NCI-H2107 treated with DMSO at 0.1 percent for 48 hours (cell line): ENCODE measurements around the gene OR10J1.
"Not testable (repeated sequence)": the region's sequence is repeated elsewhere in the genome, so short reads cannot be mapped to it uniquely, and the experiment has no call there.

Experiments
- DNase-seq: peaks from one replicate; lab custom pipeline; 2025; ENCODE audit not compliant: unreplicated experiment; lab: John Stamatoyannopoulos, UW

The OR10J1 gene, protein sequence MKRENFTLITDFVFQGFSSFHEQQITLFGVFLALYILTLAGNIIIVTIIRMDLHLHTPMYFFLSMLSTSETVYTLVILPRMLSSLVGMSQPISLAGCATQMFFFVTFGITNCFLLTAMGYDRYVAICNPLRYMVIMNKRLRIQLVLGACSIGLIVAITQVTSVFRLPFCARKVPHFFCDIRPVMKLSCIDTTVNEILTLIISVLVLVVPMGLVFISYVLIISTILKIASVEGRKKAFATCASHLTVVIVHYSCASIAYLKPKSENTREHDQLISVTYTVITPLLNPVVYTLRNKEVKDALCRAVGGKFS

DNA sequence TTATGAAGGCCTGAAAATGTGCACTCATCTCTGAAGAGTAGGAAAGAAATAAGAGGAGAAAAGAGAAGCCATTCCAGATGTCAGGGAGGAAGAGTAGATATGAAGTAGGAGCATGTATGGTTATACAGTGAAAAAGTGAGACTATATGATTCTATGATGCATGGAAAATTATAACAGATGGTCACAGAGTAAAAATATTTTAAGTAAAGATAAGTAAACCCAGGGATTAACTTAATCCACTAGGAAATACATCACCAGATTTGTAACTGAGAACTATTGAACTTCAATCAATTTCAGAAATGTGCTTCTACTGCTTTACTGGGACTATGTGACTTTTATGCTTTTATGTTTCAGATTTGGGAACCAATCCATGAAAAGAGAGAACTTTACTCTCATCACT lies at the start of gene OR10J1:
Gene OR10J1 (plus strand): TSS at position 301 of the 400 bp plus-strand sequence. CDS start 70 bp downstream, at position 371.
- no peak for DNase-seq

DNA sequence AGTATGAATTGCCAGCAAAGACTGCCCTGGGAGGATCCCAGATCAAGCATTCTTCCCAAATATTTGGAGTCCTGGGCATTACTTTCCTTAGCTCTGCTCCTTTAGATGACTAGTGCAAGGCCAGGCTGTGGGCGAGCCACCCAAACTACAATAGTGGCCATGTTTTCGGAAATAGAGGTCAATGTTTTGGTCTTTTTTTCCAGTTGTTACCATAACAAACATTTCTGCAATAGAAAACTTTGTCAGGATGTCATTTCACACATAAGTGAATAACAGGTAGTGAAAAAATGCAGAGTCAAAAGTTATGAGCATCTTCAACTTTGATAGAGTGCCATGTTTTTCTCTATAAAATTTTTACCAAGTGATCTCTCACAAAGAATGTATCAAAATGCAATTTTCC lies 32.7 kb upstream of the OR10J1 start:
- no peak for DNase-seq

DNA sequence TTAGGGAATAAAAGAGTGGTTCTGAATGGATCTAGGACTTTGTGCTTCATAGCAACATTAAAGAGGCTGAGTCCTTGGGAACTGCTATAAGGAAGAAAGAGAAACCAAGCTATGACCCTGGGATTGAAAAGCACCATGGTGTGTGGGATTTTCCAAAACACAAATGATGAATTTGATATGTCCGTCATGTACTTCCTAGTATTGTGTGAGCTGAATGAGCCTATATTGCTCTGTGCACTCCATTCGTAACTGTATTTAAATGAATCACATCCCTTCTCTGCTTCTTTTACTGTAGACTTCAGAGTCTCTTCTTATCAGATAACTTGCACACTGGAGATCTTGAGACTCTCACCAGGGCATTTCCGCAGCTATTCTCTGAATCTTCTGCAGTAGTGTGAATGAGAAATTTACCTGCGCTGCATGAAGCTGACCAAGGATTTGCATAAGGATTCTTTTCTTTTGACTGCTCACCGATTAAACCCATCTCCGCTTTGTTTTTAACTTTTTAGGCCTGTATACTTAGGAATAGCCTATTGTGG lies 30.6 kb upstream of the OR10J1 start:
- no peak for DNase-seq

DNA sequence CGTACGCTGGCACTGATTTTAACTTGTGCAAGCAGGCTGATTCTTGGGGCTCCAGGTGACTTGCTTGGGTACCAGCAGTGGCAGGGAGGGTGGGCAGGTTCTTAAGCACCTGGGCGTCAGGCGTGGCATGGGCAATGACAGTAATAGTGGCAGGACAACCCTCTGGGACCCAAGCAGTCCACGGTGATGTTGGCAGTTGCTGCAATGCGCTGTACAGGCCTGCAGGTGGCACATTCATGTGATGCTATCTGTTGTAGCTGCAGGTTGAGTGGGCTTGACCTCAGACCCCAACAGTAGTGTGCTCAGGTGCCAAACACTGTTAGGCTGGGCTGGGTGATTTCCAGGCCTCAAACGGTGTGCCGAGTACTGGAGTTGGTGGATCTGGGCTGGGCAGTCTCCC lies 17.7 kb upstream of the OR10J1 start:
- no peak for DNase-seq

DNA sequence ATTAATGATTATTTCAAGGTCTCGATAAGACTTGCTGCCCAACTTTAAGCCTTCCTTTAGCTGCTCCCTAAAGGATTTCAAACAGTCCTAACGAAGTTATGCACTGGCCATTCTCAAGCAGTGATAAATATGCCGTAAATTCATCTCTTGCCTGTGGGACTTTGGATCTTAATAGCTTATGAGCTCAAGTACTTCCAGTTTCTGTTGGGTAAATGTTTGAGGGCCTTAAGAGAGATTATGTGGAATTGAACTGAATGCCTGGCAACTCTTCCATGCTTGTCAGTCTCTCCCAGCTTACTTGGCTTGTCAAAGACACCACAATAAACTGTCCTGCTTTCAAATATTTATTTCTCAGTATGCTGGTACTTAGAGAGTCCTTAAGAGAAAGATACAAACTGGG lies 11.0 kb upstream of the OR10J1 start:
- DNase-seq, result no peak

DNA sequence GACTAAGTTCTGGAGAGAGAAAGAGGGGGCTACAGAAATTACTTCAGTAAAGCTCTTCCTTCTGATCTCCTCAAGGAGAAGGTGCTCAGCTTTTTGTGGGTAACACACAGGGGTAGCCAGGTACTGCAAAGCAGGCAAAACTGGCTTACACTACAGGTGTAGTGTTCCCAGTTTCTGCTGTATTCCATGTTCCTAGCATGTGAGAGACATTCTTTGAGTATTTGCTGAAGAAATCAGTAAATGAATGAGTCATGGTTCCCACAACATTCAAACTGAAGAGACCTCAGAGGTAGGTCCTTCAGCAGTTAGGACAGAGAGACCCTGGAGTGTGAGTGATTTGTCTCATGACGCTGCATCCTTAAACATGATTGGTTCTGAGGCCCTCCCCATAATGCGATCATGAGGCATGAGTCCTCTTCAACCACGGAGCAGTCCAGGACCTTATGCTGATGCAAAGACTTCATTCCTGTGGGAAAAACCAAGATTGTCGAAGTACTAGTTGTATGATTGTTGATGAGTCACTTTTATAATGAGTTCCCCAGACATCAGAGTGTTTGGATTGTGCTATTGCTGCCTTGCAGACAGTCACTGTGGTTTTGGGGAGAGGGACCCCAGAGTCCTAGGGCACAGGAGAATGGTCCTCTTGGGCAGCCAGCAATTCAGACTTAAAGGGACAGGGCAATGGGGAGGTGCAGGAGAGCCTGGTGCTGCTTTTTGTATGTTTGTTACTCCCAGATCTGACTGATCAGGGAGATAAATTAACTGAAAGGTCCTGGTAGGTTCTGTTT lies 10.3 kb upstream of the OR10J1 start:
- no peak for DNase-seq

DNA sequence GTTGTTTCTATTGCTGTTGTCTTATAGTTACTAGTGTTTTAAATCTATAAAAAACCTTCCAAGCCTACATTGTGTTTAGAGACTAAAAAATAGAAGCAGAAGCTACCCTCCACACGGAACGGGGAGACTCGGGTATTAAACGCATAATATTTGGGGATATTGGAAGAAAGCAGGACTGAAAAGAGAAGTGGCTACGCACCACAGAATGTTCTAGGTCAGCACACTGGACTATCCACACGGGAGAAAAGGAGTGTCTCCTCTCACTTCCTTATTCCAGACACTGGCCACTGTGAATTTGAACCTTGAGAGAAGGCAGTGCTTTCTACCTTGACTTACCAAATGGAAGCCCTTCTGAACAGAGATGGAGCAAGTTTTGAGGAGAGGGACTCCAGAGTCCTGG lies 8.5 kb upstream of the OR10J1 start:
- no peak for DNase-seq

DNA sequence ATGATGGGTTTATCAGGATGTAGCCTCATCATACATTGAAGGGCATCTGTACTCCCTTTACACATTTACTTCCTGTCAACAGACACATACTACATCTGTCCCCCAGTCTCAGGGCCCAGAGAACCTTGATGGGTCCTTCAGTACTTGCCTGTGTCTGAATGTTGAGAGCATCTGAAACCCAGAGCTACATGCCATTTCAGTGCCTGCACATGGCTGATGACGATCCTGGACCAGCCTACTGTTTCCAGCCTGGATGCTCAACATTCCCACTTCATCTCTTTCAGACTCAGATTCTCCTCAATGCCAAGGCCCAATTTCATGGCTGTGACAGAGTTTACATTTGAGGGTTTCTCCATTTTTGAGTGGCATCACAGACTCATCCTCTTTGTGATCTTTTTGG lies 7.6 kb upstream of the OR10J1 start, which contains the start of gene OR10J4:
Gene OR10J4 (plus strand): TSS at position 301 of the 400 bp plus-strand sequence.
- no peak for DNase-seq

DNA sequence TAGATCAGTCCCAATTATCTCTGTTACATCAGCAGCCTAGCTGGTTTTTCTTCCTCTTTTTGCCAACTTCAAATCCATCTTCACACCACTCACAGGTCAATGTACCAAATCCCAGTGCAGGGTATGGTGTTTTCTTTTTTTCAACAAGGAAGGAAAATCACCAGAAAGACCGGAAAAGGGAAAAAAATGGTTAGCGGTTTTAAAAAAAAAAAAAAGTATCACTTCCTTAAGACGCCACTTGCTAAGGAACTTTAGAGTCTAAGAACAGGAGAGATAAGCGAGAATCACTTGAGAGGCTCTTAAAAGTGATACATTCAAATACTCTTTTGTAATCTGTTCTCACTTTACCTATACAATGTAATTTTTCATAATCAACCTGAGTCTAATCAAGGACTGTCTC lies 3.1 kb upstream of the OR10J1 start:
- DNase-seq, result no peak

DNA sequence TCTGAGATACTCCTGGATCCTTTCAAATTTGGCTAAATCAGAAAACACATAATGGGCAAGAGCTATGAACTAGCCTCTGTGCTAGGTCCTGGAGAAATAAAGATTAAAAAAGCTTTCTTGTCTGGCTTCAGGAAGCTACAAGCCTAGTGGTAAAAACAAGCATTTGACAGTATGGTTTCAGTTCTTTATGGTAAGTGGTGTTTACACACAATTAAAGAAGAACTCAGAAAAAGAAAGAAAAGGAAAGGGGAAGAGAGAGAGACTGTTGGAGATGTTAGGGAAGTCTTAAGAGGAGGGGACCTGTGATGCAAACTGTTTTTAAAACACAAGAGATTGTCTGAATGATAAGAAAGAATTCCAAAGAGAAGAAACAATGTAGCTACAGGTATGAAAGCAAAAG lies 1.8 kb downstream of the OR10J1 start:
- no peak for DNase-seq

DNA sequence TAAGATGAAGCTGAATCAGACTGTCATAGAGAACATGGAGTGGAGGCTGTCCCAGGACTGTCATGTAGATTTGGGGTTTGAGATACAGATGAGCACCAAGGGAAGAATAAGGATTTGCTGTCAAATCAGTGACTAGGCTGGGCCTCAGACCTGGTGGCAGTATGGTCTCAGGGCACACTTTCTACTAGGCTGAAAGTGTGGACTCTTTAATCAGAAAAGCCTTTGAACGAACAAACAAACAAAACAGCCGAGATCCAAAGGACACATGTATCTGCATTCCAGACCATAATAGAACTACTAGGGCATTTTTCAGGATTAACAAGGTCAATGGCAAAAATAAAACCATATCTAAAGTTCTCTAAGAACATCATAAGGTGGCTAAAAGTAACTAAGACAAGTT lies 2.9 kb downstream of the OR10J1 start:
- DNase-seq, result no peak

DNA sequence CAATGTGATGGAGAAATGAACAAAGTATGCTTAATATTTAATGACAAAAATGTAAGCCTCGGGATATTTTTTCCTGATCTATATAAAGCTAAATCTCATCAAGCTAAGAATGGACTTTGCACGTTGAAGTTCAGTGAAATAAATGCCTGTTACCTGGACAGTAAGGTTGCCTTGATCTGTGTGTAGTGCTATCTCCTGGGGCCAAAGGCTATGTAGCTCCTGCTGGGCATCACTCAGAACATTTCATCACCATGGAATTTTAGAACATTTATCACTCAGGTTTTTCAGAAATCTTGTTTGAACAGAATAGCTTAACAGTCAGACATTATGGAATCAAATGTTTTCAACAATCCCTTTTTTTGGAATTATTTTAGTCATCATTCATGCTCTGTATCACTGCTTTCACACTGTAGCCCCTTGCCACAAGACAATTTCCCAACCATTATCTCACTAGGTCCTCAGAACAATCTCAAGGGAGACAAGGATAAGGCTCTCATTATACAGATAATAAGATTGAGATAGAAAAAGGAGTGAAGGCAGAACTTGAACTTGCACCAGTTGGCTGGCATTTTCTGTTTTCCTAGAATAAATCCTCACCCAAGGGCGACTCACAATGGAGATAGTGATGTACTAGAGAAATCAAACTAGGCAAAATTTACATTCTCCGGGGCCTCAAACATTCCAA lies 3.7 kb downstream of the OR10J1 start:
- no peak for DNase-seq

DNA sequence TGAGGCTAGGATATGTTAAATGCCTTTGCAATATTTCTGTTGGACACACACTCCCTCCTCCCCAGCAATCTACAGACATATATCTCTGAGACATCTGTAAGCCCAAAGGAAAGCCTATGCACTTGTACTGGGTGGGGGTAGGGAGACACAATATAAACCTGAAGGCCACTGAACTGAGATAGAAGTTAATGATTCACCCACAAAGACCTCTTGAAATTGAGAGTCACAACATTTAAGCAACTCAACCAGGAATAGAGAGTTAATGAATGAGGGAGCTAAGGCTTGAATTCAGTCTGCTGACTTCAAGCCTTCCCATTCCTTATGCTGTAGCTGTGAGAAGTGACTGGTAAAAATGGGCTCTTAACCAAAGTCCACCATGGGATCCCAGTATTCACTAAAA lies 5.0 kb downstream of the OR10J1 start:
- no peak for DNase-seq

DNA sequence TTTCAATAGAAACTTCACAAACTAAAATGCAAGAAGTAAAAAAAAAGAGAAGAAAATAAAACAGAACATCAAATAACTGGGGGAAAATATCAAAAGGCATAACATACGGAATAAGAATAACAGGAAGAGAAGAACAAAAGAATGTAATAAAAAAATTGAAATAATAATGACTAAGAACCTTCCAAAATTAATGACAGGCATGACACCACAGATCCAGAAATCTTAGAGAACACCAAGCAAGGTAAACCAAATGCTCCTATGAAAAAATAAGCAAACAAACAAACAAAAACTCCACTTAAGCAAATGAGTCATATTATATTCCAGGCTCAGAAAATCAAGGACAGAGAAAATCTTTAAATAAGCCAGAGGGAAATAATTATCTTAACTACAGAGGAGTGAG lies 8.7 kb downstream of the OR10J1 start:
- DNase-seq, result no peak

DNA sequence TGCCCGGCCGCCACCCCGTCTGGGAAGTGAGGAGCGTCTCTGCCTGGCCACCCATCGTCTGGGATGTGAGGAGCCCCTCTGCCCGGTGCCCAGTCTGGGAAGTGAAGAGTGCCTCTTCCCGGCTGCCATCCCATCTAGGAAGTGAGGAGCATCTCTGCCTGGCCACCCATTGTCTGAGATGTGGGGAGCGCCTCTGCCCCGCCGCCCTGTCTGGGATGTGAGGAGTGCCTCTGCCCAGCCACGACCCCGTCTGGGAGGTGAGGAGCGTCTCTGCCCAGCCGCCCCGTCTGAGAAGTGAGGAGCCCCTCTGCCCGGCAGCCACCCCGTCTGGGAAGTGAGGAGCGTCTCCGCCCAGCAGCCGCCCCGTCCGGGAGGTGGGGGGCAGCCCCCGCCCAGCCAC lies 10.1 kb downstream of the OR10J1 start:
- DNase-seq, result not testable (repeated sequence)

DNA sequence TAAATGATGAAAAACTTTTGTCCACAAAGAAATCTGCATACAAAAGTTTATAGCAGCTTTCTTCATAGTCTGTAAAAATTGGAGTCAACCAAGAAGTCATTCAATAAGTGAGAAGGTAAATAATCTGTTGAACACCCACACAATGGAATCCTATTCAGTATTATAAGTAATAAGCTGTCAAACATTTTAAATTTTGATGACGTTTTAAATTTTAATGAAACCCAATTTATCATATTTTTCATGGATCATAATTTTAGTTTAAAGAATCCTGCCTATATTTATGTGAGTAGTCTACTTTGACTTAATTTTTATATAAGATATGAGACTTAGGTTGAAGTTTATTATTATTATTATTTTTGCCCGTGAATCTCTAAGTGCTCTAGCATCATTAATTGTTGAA lies 20.0 kb downstream of the OR10J1 start:
- DNase-seq, result no peak

DNA sequence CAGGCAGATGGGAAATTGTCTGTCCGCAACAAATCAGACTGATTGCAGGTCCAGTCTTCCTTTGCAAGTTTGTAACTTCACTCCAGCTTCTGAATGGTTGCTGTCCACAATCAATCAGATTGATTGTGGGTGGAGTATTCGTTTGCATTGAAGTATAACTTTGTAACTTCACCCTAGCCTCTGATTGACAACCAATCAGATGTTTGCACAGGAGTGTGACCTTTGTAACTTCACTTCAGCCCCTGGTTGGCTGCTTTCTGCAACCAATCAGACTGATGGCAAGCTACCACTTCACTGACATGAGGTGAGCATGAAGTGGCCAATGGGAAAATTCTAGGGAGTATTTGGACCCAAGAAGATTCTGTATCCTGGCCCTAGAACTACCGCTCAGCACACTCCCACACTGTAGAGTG lies 25.7 kb downstream of the OR10J1 start:
- no peak for DNase-seq

DNA sequence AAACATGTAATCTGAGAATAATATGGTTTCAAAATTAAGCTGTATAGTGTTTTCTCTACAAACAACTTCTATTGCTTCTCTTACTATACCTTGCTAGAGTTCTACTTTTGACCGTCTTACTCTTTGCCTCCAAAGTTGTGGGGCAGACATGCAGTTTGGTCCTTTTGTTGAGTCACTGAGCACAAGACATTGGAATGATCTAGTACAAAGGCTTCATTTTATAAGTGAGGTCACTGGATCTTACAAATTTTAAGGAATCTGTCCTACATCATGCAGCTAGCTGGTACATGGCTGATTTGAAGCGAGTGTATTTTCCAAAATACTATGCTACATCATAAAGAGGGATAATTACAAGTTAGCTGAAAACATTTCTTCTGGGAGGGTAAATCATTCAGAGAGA lies 28.8 kb downstream of the OR10J1 start:
- no peak for DNase-seq

DNA sequence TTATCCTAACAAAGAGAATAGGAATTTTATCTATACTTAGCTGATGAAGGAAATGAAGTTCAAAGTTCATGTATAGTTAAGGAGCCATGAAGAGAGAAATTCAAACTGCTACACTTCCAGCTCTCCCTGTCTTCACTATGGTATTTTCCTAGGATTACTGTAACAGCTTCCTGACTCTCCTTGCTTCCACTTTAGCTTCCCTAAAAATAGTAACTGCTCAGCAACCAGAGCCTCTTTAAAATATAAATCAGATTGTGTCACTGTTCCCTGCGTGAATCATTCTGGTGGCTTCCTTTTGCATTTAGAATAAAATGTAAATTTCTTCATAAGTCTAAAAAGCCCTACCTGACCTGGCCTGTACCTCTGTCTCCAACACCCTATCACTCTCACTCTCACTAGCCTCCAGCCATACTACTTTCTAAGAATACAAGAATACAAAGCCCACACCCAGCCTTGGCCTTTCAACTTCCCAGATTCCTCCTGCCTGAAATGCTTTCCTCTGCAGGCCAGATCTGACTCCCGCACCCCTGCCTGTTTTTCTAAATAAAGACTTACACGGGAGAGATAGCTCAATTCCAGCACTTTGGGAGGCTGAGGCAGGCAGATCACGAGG lies 30.5 kb downstream of the OR10J1 start:
- DNase-seq, result no peak

DNA sequence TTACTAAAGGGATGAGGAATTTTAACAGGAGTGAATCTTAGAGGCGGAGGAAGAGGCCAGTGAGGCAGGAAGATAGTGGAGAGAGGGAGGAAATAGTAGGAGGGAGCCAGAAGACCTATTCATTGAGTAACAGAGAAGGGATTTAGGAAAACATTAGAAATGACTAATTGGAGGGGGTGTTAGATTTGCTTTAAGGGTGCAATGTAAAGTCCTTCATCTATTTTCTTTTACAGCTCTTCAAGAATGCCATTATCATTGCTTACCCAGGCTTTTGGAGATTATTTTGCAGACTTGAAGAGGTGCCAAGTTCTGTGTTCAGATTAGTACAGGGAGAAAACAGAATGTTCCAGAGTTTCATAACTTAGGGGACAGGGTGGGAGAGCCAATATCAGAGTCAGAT lies 33.8 kb downstream of the OR10J1 start:
- DNase-seq, result no peak

DNA sequence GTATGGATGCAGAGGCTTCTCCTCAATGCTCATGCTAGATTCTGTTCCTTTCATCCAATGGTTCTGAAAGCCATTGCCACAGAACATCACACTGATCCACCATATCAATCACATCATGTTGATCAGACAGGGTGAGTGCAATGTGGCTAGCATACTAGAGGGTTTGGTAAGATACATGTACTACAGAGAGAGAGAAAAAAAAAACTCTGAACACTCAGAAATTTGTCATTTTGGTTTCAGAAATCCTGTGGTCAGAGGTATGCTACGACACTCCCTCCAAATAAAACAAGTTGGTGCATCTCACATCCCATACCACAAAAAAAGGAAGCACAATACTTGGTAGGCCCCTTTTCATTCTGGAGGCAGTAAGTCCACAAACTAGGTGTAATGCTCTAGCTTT lies 35.4 kb downstream of the OR10J1 start:
- no peak for DNase-seq
